H4 (cell line): ENCODE data around the gene SULT4A1. TPM values are rescaled to one million over a fixed set of nuclear protein-coding genes. Genes with fewer than 3 reads are reported as not detected.
A peak's percentile ranks its signal among the peaks of the same experiment; 100 is the strongest.

Experiments
- DNase-seq: peaks from one replicate; pipeline ENCODE4 v3.0.0-alpha.2; 2015; ENCODE audit warnings: low spot score
- total RNA-seq: library from RNA; depleted of rRNA; stranded (reverse); fragments of >200 nt; shearing (Covaris generic); gene quantifications from 2 replicates; pipeline ENCODE4 v1.2.3, GENCODE V29; 2014

Gene SULT4A1
- total RNA-seq, 1 experiment from 2014 or later, result 0.33 TPM

GRCh38 chr22:43828998-43829782 lies 33.1 kb downstream of the SULT4A1 start:
- peak; percentile 31 for DNase-seq

- no peak for DNase-seq
Observed at GRCh38 chr22:43828725-43828997, 33.7 kb downstream of the SULT4A1 start.

- DNase-seq, result no peak
Observed at GRCh38 chr22:43827926-43828724, 34.2 kb downstream of the SULT4A1 start.

GRCh38 chr22:43827003-43827735 lies 35.1 kb downstream of the SULT4A1 start:
- no peak for DNase-seq

GRCh38 chr22:43826142-43827002 lies 35.9 kb downstream of the SULT4A1 start:
- DNase-seq, result peak; percentile 74

GRCh38 chr22:43825651-43826050 lies 36.7 kb downstream of the SULT4A1 start:
- DNase-seq, result no peak

- no peak for DNase-seq
Observed at GRCh38 chr22:43824724-43825420, 37.4 kb downstream of the SULT4A1 start.

GRCh38 chr22:43823911-43824665 lies 38.2 kb downstream of the SULT4A1 start:
- DNase-seq, result no peak

- DNase-seq, result no peak
Observed at GRCh38 chr22:43823353-43823908, 38.9 kb downstream of the SULT4A1 start.

GRCh38 chr22:43821606-43822425 lies 40.5 kb downstream of the SULT4A1 start:
- DNase-seq, result no peak

- DNase-seq, result no peak
Observed at GRCh38 chr22:43820651-43821305, 41.5 kb downstream of the SULT4A1 start.

- no peak for DNase-seq
Observed at GRCh38 chr22:43819931-43820640, 42.2 kb downstream of the SULT4A1 start.

- no peak for DNase-seq
Observed at GRCh38 chr22:43819421-43819921, 42.8 kb downstream of the SULT4A1 start.

GRCh38 chr22:43818981-43819380 lies 43.3 kb downstream of the SULT4A1 start:
- no peak for DNase-seq

GRCh38 chr22:43817402-43817801 lies 44.9 kb downstream of the SULT4A1 start:
- DNase-seq, result no peak

GRCh38 chr22:43814264-43814663 lies 48.0 kb downstream of the SULT4A1 start:
- DNase-seq, result no peak

- DNase-seq, result no peak
Observed at GRCh38 chr22:43812890-43813289, 49.4 kb downstream of the SULT4A1 start.
